ENCODE results near the gene KCNK2.

The KCNK2 gene, protein sequence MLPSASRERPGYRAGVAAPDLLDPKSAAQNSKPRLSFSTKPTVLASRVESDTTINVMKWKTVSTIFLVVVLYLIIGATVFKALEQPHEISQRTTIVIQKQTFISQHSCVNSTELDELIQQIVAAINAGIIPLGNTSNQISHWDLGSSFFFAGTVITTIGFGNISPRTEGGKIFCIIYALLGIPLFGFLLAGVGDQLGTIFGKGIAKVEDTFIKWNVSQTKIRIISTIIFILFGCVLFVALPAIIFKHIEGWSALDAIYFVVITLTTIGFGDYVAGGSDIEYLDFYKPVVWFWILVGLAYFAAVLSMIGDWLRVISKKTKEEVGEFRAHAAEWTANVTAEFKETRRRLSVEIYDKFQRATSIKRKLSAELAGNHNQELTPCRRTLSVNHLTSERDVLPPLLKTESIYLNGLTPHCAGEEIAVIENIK

DNA sequence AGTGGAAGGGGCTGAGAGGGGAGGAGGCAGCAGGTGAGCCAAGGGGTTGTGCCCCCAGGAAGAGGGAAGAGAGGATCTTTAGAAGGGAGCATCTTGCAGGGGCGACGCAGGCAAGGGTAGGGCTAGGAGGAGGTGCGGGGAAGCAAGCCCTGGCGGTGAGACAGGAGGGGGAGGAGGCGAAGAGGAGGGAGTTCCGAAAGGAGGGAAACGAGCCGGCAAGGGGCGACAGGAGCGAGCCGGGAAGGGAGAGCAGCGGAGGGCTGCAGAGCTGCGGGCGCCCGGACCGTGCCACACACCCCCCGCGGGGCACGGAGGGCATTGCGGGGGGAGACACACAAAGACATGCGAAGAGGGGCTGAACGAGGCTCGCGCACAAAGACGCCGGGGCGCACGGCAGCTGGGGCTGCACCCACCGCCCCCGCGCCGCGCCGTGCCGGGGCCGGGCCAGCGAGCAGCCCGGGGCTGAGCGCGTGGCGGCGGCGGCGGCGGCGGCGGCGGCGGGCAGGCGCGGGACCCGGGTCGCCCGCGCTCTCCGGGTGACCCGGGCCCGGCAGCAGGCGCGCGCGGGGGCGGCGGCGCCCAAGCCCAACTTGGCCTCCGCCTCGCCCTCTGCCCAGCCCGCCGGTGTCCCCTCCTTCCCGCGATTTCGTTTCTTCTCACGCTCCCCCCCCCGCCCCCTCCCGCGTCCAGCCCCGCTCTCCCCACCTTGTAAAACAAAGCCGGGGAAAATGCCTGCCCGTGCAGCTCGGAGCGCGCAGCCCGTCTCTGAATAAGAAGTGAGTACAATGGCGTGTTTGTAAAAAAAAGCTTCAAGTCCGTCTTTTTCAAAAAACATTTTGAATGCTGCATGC lies at the start of gene KCNK2:
Gene KCNK2 (plus strand): TSS at position 206 of the 851 bp plus-strand sequence. CDS start 649 bp downstream, outside the sequence.
- H3K27ac ChIP-seq (ENCODE audit: low read length): no peak within 1 kb of the TSS
- H3K9me3 ChIP-seq (ENCODE audit: control insufficient read depth in 2 of 2, low read length in 2 of 2): no peaks in the 10 kb centered on the region
- peaks cover 15 to 32% of the 10 kb centered on the region in 2 donors for H3K27me3 ChIP-seq (ENCODE audit: control insufficient read depth in 1 of 2, insufficient read depth in 2 of 2, low read length in 2 of 2)
- H3K9ac ChIP-seq (ENCODE audit: low read length in 2 of 2): no peak within 1 kb of the TSS
- H3K36me3 ChIP-seq (ENCODE audit: control insufficient read depth in 2 of 2, insufficient read depth in 2 of 2, low read length in 2 of 2): no peaks in the 10 kb centered on the region
- peak within 1 kb of the TSS; percentile 56 to 60 for H3K4me3 ChIP-seq (ENCODE audit: low read length in 2 of 2)
- H3K4me1 ChIP-seq (ENCODE audit: control insufficient read depth, insufficient read depth, low read length): peaks cover 11% of the 10 kb centered on the region

DNA sequence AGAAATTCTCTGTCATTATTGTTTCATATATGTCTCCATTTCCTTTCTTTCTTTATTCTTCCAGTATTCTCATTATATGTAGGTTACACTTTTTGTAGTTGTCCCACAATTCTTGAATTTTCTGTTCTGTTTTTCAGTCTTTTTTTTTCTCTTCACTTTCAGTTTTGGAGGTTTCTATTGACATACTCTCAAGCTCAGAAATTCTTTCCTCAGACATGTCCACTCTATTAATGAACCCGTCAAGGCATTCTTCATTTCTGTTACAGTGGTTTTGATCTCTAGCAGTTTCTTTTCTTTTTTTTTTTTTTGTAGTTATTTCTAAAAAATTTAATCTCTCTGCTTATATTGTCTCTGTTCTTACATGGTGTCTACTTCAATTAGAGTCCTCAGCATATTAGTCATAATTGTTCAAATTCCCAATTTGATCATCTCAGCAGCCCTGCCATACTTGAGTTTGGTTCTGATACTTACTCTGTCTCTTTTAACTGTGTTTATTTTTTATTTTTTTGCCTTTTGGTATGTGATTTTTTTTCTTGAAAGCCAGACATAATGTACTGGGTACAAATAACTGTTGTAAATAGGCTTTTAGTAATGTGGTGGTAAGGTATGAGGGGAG lies 49.5 kb upstream of the KCNK2 start:
- no peaks in the 10 kb centered on the region for H3K9me3 ChIP-seq (ENCODE audit: control insufficient read depth in 2 of 2, low read length in 2 of 2)
- no peaks in the 10 kb centered on the region for H3K4me1 ChIP-seq (ENCODE audit: control insufficient read depth, insufficient read depth, low read length)
- H3K27ac ChIP-seq (ENCODE audit: low read length): no peak overlapping the region
- H3K4me3 ChIP-seq (ENCODE audit: low read length in 2 of 2): no peak overlapping the region
- H3K9ac ChIP-seq (ENCODE audit: low read length in 2 of 2): no peak overlapping the region
- H3K27me3 ChIP-seq (ENCODE audit: control insufficient read depth in 1 of 2, insufficient read depth in 2 of 2, low read length in 2 of 2): no peaks in the 10 kb centered on the region
- H3K36me3 ChIP-seq (ENCODE audit: control insufficient read depth in 2 of 2, insufficient read depth in 2 of 2, low read length in 2 of 2): no peaks in the 10 kb centered on the region

DNA sequence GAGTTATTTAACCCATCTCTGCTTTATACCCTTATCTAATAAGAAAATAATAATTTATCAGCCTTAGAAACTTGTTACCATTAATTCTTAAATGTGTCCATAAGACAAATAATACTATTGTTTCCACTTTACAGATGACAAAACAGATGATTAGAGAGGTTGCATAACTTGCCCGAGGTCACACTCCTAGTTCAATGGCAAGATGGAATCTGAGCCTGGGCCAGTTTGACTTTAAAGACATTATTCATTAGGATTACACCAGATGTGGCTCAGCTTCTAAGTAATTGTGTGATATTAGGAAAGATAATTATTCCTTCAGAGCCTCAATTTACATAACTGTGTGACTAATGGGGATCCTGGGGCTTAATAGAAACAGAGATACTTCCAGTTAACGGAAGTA lies 42.3 kb upstream of the KCNK2 start:
- H3K9ac ChIP-seq (ENCODE audit: low read length in 2 of 2): no peak overlapping the region
- H3K4me3 ChIP-seq (ENCODE audit: low read length in 2 of 2): no peak overlapping the region
- H3K36me3 ChIP-seq (ENCODE audit: control insufficient read depth in 2 of 2, insufficient read depth in 2 of 2, low read length in 2 of 2): no peaks in the 10 kb centered on the region
- no peaks in the 10 kb centered on the region for H3K9me3 ChIP-seq (ENCODE audit: control insufficient read depth in 2 of 2, low read length in 2 of 2)
- no peaks in the 10 kb centered on the region for H3K27me3 ChIP-seq (ENCODE audit: control insufficient read depth in 1 of 2, insufficient read depth in 2 of 2, low read length in 2 of 2)
- H3K4me1 ChIP-seq (ENCODE audit: control insufficient read depth, insufficient read depth, low read length): no peaks in the 10 kb centered on the region
- no peak overlapping the region for H3K27ac ChIP-seq (ENCODE audit: low read length)

DNA sequence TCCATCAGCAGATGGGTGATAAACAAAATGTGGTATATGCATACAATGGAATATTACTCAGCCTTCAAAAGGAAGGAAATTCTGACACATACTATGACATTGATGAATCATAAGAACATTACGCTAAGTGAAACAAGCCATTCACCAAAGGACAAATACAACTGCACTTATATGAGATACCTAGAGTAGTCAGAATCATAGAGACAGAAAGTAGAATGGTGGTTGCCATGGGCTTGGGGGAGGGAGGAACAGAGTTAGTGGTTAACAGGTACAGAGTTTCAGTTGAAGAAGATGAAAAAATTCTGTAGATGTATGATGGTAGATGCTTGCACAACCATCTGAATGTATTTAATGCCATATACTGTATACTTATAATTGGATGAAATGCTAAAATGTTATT lies 39.1 kb upstream of the KCNK2 start:
- no peaks in the 10 kb centered on the region for H3K36me3 ChIP-seq (ENCODE audit: control insufficient read depth in 2 of 2, insufficient read depth in 2 of 2, low read length in 2 of 2)
- no peak overlapping the region for H3K27ac ChIP-seq (ENCODE audit: low read length)
- no peaks in the 10 kb centered on the region for H3K27me3 ChIP-seq (ENCODE audit: control insufficient read depth in 1 of 2, insufficient read depth in 2 of 2, low read length in 2 of 2)

DNA sequence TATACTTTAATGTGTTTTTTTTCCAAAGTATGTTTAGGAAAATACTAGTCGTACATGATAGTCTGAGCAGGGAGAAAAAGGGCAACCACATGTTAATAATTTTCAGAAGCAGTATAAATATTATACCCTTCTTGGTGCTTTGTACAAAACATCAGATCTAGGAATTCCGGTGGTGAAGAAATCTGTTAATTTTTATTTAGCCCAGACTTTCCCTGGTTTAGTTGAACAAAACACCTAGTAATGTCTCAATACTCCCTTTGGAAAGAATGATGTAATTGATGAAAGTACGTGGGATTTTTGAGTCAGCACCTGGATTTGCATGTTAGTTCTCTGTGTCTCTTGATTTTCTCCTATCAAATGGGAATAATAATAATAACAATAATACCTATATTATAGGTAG lies 38.4 kb upstream of the KCNK2 start:
- Histone ChIP-seq H3K9ac (ENCODE audit: low read length in 2 of 2) (no peak overlapping the region), H3K4me1 (ENCODE audit: control insufficient read depth, insufficient read depth, low read length) (no peaks in the 10 kb centered on the region), H3K4me3 (ENCODE audit: low read length in 2 of 2) (no peak overlapping the region), H3K9me3 (ENCODE audit: control insufficient read depth in 2 of 2, low read length in 2 of 2) (no peaks in the 10 kb centered on the region), H3K27ac (ENCODE audit: low read length) (no peak overlapping the region), H3K27me3 (ENCODE audit: control insufficient read depth in 1 of 2, insufficient read depth in 2 of 2, low read length in 2 of 2) (no peaks in the 10 kb centered on the region), H3K36me3 (ENCODE audit: control insufficient read depth in 2 of 2, insufficient read depth in 2 of 2, low read length in 2 of 2) (no peaks in the 10 kb centered on the region)

More for the DNA sequence above, 39.1 kb upstream of the KCNK2 start:
- Histone ChIP-seq H3K9me3 (ENCODE audit: control insufficient read depth in 2 of 2, low read length in 2 of 2) (no peaks in the 10 kb centered on the region), H3K9ac (ENCODE audit: low read length in 2 of 2) (no peak overlapping the region), H3K4me3 (ENCODE audit: low read length in 2 of 2) (no peak overlapping the region), H3K4me1 (ENCODE audit: control insufficient read depth, insufficient read depth, low read length) (no peaks in the 10 kb centered on the region)

DNA sequence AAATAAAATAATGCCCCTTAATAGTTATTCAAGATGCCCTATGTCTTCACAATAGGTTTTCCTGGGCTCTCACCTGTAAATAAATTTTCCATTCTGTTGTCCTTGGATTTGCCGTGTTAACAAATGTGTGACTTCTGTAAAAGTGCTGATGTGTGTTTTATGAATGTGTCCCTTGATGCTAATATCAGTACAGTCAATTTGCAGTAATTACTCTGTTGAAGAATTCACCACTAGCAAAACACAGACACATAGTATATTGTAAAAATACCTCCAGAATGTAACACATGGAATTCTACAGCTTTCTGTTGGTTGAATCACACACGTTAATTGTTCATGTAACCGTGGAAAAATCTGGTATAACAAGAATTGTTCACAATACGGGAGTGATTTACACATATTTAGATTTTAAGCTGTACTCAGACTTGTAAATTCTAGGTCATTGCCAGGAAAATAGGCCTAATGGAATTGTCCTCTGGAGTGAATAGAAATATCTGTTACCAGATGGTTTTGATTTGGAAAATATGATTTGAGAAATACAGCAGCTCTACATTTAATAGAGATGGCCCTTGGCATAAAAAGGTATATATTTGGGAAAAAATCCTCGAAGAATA lies 36.7 kb upstream of the KCNK2 start:
- no peaks in the 10 kb centered on the region for H3K4me1 ChIP-seq (ENCODE audit: control insufficient read depth, insufficient read depth, low read length)
- H3K27me3 ChIP-seq (ENCODE audit: control insufficient read depth in 1 of 2, insufficient read depth in 2 of 2, low read length in 2 of 2): no peaks in the 10 kb centered on the region
- no peak overlapping the region for H3K9ac ChIP-seq (ENCODE audit: low read length in 2 of 2)
- H3K27ac ChIP-seq (ENCODE audit: low read length): no peak overlapping the region
- no peaks in the 10 kb centered on the region for H3K36me3 ChIP-seq (ENCODE audit: control insufficient read depth in 2 of 2, insufficient read depth in 2 of 2, low read length in 2 of 2)
- no peak overlapping the region for H3K4me3 ChIP-seq (ENCODE audit: low read length in 2 of 2)
- H3K9me3 ChIP-seq (ENCODE audit: control insufficient read depth in 2 of 2, low read length in 2 of 2): no peaks in the 10 kb centered on the region

DNA sequence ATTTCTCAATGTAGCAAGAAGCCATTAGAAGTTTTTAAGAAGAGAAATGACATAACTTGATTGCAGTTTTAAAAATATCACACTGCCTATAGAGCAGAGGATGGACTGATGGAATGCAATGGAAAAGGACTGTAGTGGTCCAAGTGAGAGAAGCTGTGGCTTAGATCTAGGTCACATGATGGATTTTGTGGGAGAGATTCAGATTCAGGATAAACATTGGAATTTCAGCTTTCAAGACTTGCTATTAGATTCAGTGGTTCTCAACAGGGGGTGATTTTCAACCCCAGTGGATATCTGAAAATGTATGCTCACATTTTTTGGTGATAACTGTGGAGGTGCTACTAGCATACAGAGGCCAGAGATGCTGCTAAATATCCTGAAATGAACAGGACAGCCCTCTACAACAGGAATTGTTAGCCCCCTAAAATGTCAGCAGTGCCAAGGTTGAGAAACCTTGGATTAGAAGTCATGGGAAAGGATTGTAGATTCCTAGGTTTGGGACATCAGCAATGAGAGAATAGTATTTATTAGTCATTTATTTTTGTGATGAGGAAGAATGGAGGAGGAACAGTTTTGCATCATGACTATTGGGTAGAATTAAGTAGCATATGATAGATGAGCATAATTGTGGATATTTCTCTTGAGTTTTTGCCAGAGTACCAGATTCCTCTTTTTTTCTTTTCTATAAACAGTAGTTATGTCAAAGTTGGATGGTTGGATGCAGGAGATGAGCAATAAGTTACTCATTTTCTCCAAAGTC lies 30.1 kb upstream of the KCNK2 start:
- H3K27me3 ChIP-seq (ENCODE audit: control insufficient read depth in 1 of 2, insufficient read depth in 2 of 2, low read length in 2 of 2): no peaks in the 10 kb centered on the region
- no peaks in the 10 kb centered on the region for H3K36me3 ChIP-seq (ENCODE audit: control insufficient read depth in 2 of 2, insufficient read depth in 2 of 2, low read length in 2 of 2)
- no peaks in the 10 kb centered on the region for H3K4me1 ChIP-seq (ENCODE audit: control insufficient read depth, insufficient read depth, low read length)
- H3K9ac ChIP-seq (ENCODE audit: low read length in 2 of 2): no peak overlapping the region
- H3K9me3 ChIP-seq (ENCODE audit: control insufficient read depth in 2 of 2, low read length in 2 of 2): no peaks in the 10 kb centered on the region
- H3K27ac ChIP-seq (ENCODE audit: low read length): no peak overlapping the region
- no peak overlapping the region for H3K4me3 ChIP-seq (ENCODE audit: low read length in 2 of 2)

DNA sequence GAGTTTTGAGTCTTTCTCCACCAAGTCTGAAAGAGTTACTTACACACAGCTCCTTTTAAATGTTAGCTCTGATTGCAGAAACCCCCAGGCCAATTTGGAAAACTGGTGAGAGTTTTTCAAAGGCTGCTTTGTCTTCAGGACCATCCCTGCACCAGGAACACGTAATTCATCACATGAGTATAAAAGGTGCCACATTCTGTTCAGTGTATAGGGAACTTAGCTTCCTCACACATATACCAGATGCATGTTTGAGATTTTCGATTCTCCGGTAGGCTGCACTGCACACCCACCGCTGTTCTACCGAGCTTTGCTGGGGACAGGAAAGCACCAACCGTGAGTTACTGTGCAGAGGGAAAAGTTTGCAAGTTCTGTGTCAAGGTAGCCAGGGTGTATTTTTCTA lies 28.3 kb upstream of the KCNK2 start:
- Histone ChIP-seq H3K27me3 (ENCODE audit: control insufficient read depth in 1 of 2, insufficient read depth in 2 of 2, low read length in 2 of 2) (no peaks in the 10 kb centered on the region), H3K9me3 (ENCODE audit: control insufficient read depth in 2 of 2, low read length in 2 of 2) (no peaks in the 10 kb centered on the region), H3K36me3 (ENCODE audit: control insufficient read depth in 2 of 2, insufficient read depth in 2 of 2, low read length in 2 of 2) (no peaks in the 10 kb centered on the region), H3K9ac (ENCODE audit: low read length in 2 of 2) (no peak overlapping the region), H3K4me3 (ENCODE audit: low read length in 2 of 2) (no peak overlapping the region), H3K27ac (ENCODE audit: low read length) (no peak overlapping the region), H3K4me1 (ENCODE audit: control insufficient read depth, insufficient read depth, low read length) (no peaks in the 10 kb centered on the region)

DNA sequence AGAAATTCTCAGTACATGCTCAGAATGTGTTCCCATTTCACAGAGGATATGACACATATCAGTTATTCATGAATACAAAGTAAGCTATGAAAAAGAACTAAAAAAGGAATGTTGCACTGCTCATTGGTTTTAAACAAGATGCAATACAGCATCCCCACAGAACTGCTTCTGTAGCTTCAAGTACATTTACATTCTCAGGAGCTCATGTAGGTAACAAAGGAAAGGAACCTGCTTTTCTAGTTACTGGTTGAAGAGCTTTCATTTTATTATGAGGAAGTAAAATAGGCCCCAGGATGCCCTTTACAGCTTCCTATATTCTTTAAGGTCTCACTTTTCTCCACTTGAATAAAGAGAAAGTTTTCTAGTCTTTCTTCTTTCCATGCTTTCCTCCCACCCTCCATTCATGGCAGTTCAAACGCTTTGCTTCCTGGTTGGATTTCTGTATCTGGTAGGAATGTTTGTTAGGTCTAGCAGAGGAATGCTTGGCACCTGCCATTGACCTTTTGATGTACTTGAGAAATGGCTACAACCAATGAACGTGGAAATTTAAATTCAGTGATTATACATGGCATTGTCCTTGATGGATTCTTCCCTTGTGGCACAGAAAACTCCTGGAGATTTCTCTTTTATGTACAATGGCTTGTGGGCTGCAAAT lies 27.1 kb upstream of the KCNK2 start:
- Histone ChIP-seq H3K4me3 (ENCODE audit: low read length in 2 of 2) (no peak overlapping the region), H3K36me3 (ENCODE audit: control insufficient read depth in 2 of 2, insufficient read depth in 2 of 2, low read length in 2 of 2) (no peaks in the 10 kb centered on the region), H3K9ac (ENCODE audit: low read length in 2 of 2) (no peak overlapping the region), H3K9me3 (ENCODE audit: control insufficient read depth in 2 of 2, low read length in 2 of 2) (no peaks in the 10 kb centered on the region), H3K27me3 (ENCODE audit: control insufficient read depth in 1 of 2, insufficient read depth in 2 of 2, low read length in 2 of 2) (no peaks in the 10 kb centered on the region), H3K4me1 (ENCODE audit: control insufficient read depth, insufficient read depth, low read length) (no peaks in the 10 kb centered on the region), H3K27ac (ENCODE audit: low read length) (no peak overlapping the region)

All from stomach smooth muscle (tissue), 2 donors.